Activated B cell treated with CpG ODN at 0.5 μM for 24 hours (primary cell): ENCODE data around the gene LIPC. TPM values are rescaled to one million over a fixed set of nuclear protein-coding genes. Genes with fewer than 3 reads are reported as not detected.

Source experiments
- ATAC-seq: fragments of 200-7000 bp; cut with Tn5 transposase; one replicate; pipeline ENCODE4 v1.10.0; 2021; ENCODE audit warnings: low read depth, mild to moderate bottlenecking, moderate library complexity
- CTCF ChIA-PET: fragments of 350-600 bp; sonication (Branson Sonifier 250); formaldehyde crosslinking; loops from one replicate; lab custom pipeline; 2021; ENCODE audit warnings: antibody characterized with exemption; lab: Charles Lee
- POLR2A ChIA-PET: fragments of 350-600 bp; sonication (Branson Sonifier 250); formaldehyde crosslinking; loops from one replicate; lab custom pipeline; 2021; ENCODE audit warnings: antibody characterized with exemption; lab: Charles Lee
- DNase-seq: peaks from one replicate; pipeline ENCODE4 v3.0.0; 2022
- H3K27ac Mint-ChIP-seq: one replicate; pipeline ENCODE4 v1.8.0; 2020; ENCODE audit warnings: mixed read lengths
- H3K27me3 Mint-ChIP-seq: one replicate; pipeline ENCODE4 v1.8.0; 2021; ENCODE audit warnings: mixed read lengths
- H3K36me3 Mint-ChIP-seq: one replicate; pipeline ENCODE4 v1.8.0; 2021; ENCODE audit warnings: low read depth, mixed read lengths
- H3K4me1 Mint-ChIP-seq: one replicate; pipeline ENCODE4 v1.8.0; 2021; ENCODE audit warnings: mixed read lengths
- H3K4me3 Mint-ChIP-seq: one replicate; pipeline ENCODE4 v1.8.0; 2020; ENCODE audit warnings: mild to moderate bottlenecking, mixed read lengths
- H3K9me3 Mint-ChIP-seq: one replicate; pipeline ENCODE4 v1.8.0; 2020; ENCODE audit warnings: mixed read lengths
- intact Hi-C: fragments of 100-400 bp; cut with micrococcal nuclease; formaldehyde crosslinking; loops from one replicate; pipeline ENCODE4 v1.15.1; 2024
- total RNA-seq: library from RNA; stranded (reverse); gene quantifications from 2 replicates; pipeline ENCODE4 v1.2.3, GENCODE V29; 2022
- TF ChIP-seq, protein P1 (sequence below): fragments of 200-600 bp; IDR thresholded peaks from one replicate; pipeline ENCODE4 v1.8.0; 2022; ENCODE audit warnings: antibody characterized with exemption, mild to moderate bottlenecking

Gene LIPC
- total RNA-seq, 1 donor from 2014 or later, result not detected

- Mint-ChIP-seq H3K27ac (no peak overlapping the region), H3K4me1 (no peaks in the 10 kb centered on the region), H3K36me3 (no peaks in the 10 kb centered on the region), H3K4me3 (no peak overlapping the region), H3K27me3 (peaks cover 4% of the 10 kb centered on the region), H3K9me3 (no peaks in the 10 kb centered on the region)
- ChIA-PET CTCF (no interaction called here), POLR2A (no interaction called here)
- DNase-seq, result no peak
- no peak for ATAC-seq
- intact Hi-C loops, result no loop called here
- TF ChIP-seq, protein P1, sequence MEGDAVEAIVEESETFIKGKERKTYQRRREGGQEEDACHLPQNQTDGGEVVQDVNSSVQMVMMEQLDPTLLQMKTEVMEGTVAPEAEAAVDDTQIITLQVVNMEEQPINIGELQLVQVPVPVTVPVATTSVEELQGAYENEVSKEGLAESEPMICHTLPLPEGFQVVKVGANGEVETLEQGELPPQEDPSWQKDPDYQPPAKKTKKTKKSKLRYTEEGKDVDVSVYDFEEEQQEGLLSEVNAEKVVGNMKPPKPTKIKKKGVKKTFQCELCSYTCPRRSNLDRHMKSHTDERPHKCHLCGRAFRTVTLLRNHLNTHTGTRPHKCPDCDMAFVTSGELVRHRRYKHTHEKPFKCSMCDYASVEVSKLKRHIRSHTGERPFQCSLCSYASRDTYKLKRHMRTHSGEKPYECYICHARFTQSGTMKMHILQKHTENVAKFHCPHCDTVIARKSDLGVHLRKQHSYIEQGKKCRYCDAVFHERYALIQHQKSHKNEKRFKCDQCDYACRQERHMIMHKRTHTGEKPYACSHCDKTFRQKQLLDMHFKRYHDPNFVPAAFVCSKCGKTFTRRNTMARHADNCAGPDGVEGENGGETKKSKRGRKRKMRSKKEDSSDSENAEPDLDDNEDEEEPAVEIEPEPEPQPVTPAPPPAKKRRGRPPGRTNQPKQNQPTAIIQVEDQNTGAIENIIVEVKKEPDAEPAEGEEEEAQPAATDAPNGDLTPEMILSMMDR, result no peak
These were observed 34.2 kb downstream of the LIPC start for GRCh38 chr15:58465866-58466517.

DNA sequence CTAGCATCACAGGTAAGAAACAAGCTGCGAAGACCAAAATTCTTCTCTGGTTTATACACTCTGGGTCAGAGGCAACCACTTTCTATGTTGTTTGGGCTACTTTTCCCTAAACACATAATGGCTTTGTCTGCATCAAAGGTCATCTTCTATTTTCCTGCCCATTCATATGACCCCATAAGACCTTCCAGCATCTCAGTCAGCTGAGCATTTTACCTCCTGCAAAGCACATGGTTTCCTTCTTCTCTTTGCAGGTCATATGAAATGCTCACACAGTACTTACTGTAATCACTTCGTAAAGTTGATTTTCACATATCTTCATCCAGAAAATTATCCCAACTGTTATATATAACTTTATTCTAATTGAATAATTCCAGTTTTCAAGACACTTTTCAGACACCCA, 34.8 kb downstream of the LIPC start:
- intact Hi-C loops, result no loop called here
- TF ChIP-seq, protein P1, result no peak
- Mint-ChIP-seq H3K4me1 (no peaks in the 10 kb centered on the region), H3K27me3 (peaks cover 4% of the 10 kb centered on the region), H3K36me3 (no peaks in the 10 kb centered on the region), H3K4me3 (no peak overlapping the region), H3K27ac (no peak overlapping the region), H3K9me3 (no peaks in the 10 kb centered on the region)
- DNase-seq, result no peak
- ATAC-seq, result no peak
- ChIA-PET POLR2A (no interaction called here), CTCF (no interaction called here)

DNA sequence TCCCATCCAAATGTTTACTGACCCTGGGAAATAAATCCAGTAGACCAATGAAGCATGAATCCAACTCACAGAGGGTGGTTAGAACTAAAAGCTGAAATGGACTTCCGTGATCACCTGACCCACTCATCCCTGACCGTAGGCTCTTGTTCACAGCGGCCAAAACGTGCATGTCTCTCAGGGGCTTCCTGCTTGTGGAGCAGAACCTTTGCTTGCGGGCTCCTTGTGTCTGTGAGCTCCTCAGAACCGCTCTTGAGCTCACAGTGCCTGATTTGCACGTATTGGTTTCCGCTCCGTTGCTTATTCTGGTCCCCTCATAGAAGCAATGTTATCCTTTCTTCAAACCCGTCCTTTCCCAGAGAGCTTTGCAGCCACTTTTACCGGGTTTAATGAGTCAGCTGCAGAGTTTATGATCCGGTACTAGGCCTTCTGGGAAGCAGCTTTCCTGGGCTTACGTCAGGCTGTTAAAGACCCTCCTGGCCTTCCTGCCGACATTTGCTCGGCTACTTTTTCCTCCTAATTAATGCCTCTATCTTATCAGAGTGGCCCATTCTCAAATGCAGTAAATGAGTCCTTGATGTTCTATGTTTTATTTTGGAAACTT, 35.4 kb downstream of the LIPC start:
- H3K4me3 Mint-ChIP-seq, result no peak overlapping the region
- H3K27ac Mint-ChIP-seq, result no peak overlapping the region
- ATAC-seq, result no peak
- TF ChIP-seq, protein P1, result no peak
- intact Hi-C loops, result no loop called here
- no peak for DNase-seq
- H3K4me1 Mint-ChIP-seq, result no peaks in the 10 kb centered on the region
- no peaks in the 10 kb centered on the region for H3K36me3 Mint-ChIP-seq
- CTCF ChIA-PET, result no interaction called here
- peaks cover 4% of the 10 kb centered on the region for H3K27me3 Mint-ChIP-seq
- no peaks in the 10 kb centered on the region for H3K9me3 Mint-ChIP-seq
- POLR2A ChIA-PET, result no interaction called here

GRCh38 chr15:58467722-58468423, 36.1 kb downstream of the LIPC start:
- TF ChIP-seq, protein P1, result no peak
- peaks cover 7% of the 10 kb centered on the region for H3K27me3 Mint-ChIP-seq
- no peak overlapping the region for H3K4me3 Mint-ChIP-seq
- POLR2A ChIA-PET, result no interaction called here
- CTCF ChIA-PET, result no interaction called here
- no peak overlapping the region for H3K27ac Mint-ChIP-seq
- H3K36me3 Mint-ChIP-seq, result no peaks in the 10 kb centered on the region
- intact Hi-C loops, result no loop called here
- H3K4me1 Mint-ChIP-seq, result no peaks in the 10 kb centered on the region
- no peak for DNase-seq
- ATAC-seq, result no peak
- no peaks in the 10 kb centered on the region for H3K9me3 Mint-ChIP-seq
